GM23338 (cell line): ENCODE data around the gene PSD. TPM values are rescaled to one million over a fixed set of nuclear protein-coding genes. Genes with fewer than 3 reads are reported as not detected.
A peak's percentile ranks its signal among the peaks of the same experiment; 100 is the strongest.

ENCODE experiments used
- ATAC-seq: fragments of 200-7000 bp; cut with Tn5 transposase; 3 replicates; pipeline ENCODE4 v1.9.1; 2020
- DNase-seq: peaks from one replicate; pipeline ENCODE4 v3.0.0-alpha.2; 2015; ENCODE audit warnings: low spot score
- H2AFZ ChIP-seq: fragments of 200-600 bp; sonication (generic); 2 replicates; pipeline ENCODE4 v1.8.0; 2016; ENCODE audit warnings: antibody characterized with exemption, mild to moderate bottlenecking, moderate library complexity
- H3F3A ChIP-seq: fragments of 200-600 bp; sonication (generic); replicated peaks from 2 replicates; pipeline ENCODE4 v1.8.0; 2017; ENCODE audit warnings: antibody characterized with exemption, mixed run types, low read depth
- H3K27ac ChIP-seq: fragments of 200-600 bp; sonication (generic); 2 replicates; pipeline ENCODE4 v1.6.1; 2016; ENCODE audit warnings: low read depth
- H3K27me3 ChIP-seq: fragments of 200-600 bp; sonication (generic); 2 replicates; pipeline ENCODE4 v1.8.0; 2016; ENCODE audit warnings: mild to moderate bottlenecking, mixed run types, moderate library complexity; ENCODE audit not compliant: insufficient read depth
- H3K36me3 ChIP-seq: fragments of 200-600 bp; sonication (generic); 2 replicates; pipeline ENCODE4 v1.8.0; 2016; ENCODE audit warnings: mild to moderate bottlenecking; ENCODE audit not compliant: insufficient read depth
- H3K4me1 ChIP-seq: fragments of 200-600 bp; sonication (generic); 2 replicates; pipeline ENCODE4 v1.8.0; 2016; ENCODE audit warnings: mild to moderate bottlenecking, moderate library complexity; ENCODE audit not compliant: insufficient read depth
- H3K4me2 ChIP-seq: fragments of 200-600 bp; sonication (generic); 2 replicates; pipeline ENCODE4 v1.7.1; 2017; ENCODE audit warnings: mixed run types
- H3K4me3 ChIP-seq: fragments of 200-600 bp; sonication (generic); 2 replicates; pipeline ENCODE4 v1.6.1; 2016; ENCODE audit warnings: mixed run types
- H3K79me2 ChIP-seq: fragments of 200-600 bp; sonication (generic); replicated peaks from 2 replicates; pipeline ENCODE4 v1.8.0; 2017; ENCODE audit warnings: mild to moderate bottlenecking; ENCODE audit not compliant: insufficient read depth
- H3K9me2 ChIP-seq: fragments of 200-600 bp; sonication (generic); 2 replicates; pipeline ENCODE4 v1.8.0; 2017; ENCODE audit not compliant: insufficient read depth
- H4K20me1 ChIP-seq: fragments of 200-600 bp; sonication (generic); replicated peaks from 2 replicates; pipeline ENCODE4 v1.8.0; 2017; ENCODE audit warnings: mild to moderate bottlenecking; ENCODE audit not compliant: insufficient read depth
- H3K27ac Mint-ChIP-seq: 2 replicates; pipeline ENCODE4 v1.8.0; 2020; ENCODE audit warnings: inconsistent platforms, mild to moderate bottlenecking, moderate library complexity, mixed read lengths
- H3K27me3 Mint-ChIP-seq: 3 replicates; pipeline ENCODE4 v1.8.0; 2022; ENCODE audit warnings: low read depth, mild to moderate bottlenecking, moderate library complexity, mixed read lengths, inconsistent platforms; ENCODE audit not compliant: insufficient read depth, poor library complexity
- H3K36me3 Mint-ChIP-seq: 3 replicates; pipeline ENCODE4 v1.8.0; 2021; ENCODE audit warnings: low read depth, mild to moderate bottlenecking, inconsistent platforms, moderate library complexity, mixed read lengths
- H3K4me1 Mint-ChIP-seq: 3 replicates; pipeline ENCODE4 v1.8.0; 2020; ENCODE audit warnings: mild to moderate bottlenecking, inconsistent platforms, mixed read lengths
- H3K4me3 Mint-ChIP-seq: 3 replicates; pipeline ENCODE4 v1.8.0; 2021; ENCODE audit warnings: moderate library complexity, mild to moderate bottlenecking, inconsistent platforms, mixed read lengths
- H3K9me3 Mint-ChIP-seq: 3 replicates; pipeline ENCODE4 v1.8.0; 2020; ENCODE audit warnings: moderate library complexity, mild to moderate bottlenecking, inconsistent platforms, mixed read lengths
- CREB1 ChIP-seq: fragments of 250-450 bp; sonication (Bioruptor Pico); IDR thresholded peaks from 2 replicates; pipeline ENCODE4 v1.5.0; 2020; ENCODE audit warnings: low read depth, mild to moderate bottlenecking, moderate library complexity
- EZH2 ChIP-seq: fragments of 200-600 bp; sonication (generic); IDR thresholded peaks from one replicate; pipeline ENCODE4 v1.8.0; 2017; ENCODE audit warnings: antibody characterized with exemption, mild to moderate bottlenecking, low read depth; ENCODE audit not compliant: unreplicated experiment
- EZH2phosphoT487 ChIP-seq: fragments of 200-600 bp; sonication (generic); IDR thresholded peaks from one replicate; pipeline ENCODE4 v1.8.1; 2018; ENCODE audit warnings: antibody characterized with exemption; ENCODE audit not compliant: unreplicated experiment
- JUNB ChIP-seq: IDR thresholded peaks from one replicate; pipeline ENCODE4 v1.6.1; 2016; ENCODE audit warnings: antibody characterized with exemption; ENCODE audit not compliant: unreplicated experiment
- POLR2AphosphoS5 ChIP-seq: IDR thresholded peaks from 2 replicates; pipeline ENCODE4 v1.6.1; 2016; ENCODE audit warnings: antibody characterized with exemption, low read depth
- STAT1 ChIP-seq: IDR thresholded peaks from one replicate; pipeline ENCODE4 v1.6.1; 2016; ENCODE audit warnings: antibody characterized with exemption; ENCODE audit not compliant: unreplicated experiment
- ZNF114 ChIP-seq: fragments of 250-450 bp; sonication (Bioruptor Pico); IDR thresholded peaks from 2 replicates; pipeline ENCODE4 v1.5.0; 2020; ENCODE audit warnings: mild to moderate bottlenecking, moderate library complexity
- polyA plus RNA-seq: library from polyadenylated mRNA; unstranded; fragments of >200 nt; fragmentation: Nextera tagmentation; extraction: Ambion mirVana; gene quantifications from 2 replicates; pipeline ENCODE4 v1.2.1, GENCODE V29; 2016
- total RNA-seq: library from RNA; depleted of rRNA; stranded (reverse); fragments of >200 nt; shearing (Covaris generic); gene quantifications from 2 replicates; pipeline ENCODE4 v1.2.3, GENCODE V29; 2014
- TF ChIP-seq, protein P1 (sequence below): IDR thresholded peaks from 2 replicates; pipeline ENCODE4 v1.6.1; 2016; ENCODE audit warnings: antibody characterized with exemption
- TF ChIP-seq, protein P2 (sequence below): fragments of 250-450 bp; sonication (Bioruptor Pico); IDR thresholded peaks from 2 replicates; pipeline ENCODE4 v1.5.0; 2020; ENCODE audit warnings: mild to moderate bottlenecking, moderate library complexity
- TF ChIP-seq, protein P3 (sequence below), 2 experiments: fragments of 200-600 bp in 1 of 2; sonication (generic) in 1 of 2; conservative IDR thresholded peaks; 2 replicates each; pipeline versions ENCODE4 v1.5.1 to v1.6.1; 2016 to 2017; ENCODE audit warnings: antibody characterized with exemption in 2 of 2, low read depth in 2 of 2, mild to moderate bottlenecking in 2 of 2, moderate library complexity in 1 of 2

Gene PSD
- total and polyA plus RNA-seq, 2 experiments from 2014 or later = 1.9 to 6.8 TPM

DNA sequence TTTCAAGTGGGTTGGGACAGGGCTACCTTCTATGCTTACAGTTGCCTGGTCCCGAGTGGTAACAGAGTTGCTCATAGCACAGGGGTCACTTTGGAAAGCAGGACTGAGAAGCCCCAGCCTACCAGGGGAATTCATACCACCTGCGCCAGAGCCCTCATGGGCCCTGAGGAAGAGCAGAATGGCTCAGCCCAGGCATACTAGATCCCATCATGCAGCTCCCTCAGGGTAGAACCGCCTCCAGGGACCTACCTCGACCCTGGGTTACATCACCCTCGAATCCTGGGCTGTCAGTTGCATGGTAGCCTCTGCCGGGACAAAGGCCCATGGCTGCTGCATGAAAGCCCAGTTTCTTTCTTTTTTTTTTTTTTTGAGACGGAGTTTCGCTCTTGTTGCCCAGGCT lies 10.9 kb upstream of the PSD start:
- no peak overlapping the region for H3K27ac Mint-ChIP-seq

More for the DNA sequence above, 10.9 kb upstream of the PSD start:
- Histone ChIP-seq H3K79me2 (no peaks in the 10 kb centered on the region; the same call in 1 of the 2 replicates), H3K27ac (no peak overlapping the region), H3K27me3 (peaks cover 18% of the 10 kb centered on the region), H3K4me1 (peaks cover 9% of the 10 kb centered on the region), H2AFZ (no peak overlapping the region), H3K4me3 (no peak overlapping the region), H3K9me2 (no peaks in the 10 kb centered on the region), H3K36me3 (no peaks in the 10 kb centered on the region; the same call in 1 of the 2 replicates), H3K4me2 (no peak overlapping the region), H3F3A (0 out of 2 replicates have a peak, but pooled peaks cover 7% of the 10 kb centered on the region), H4K20me1 (no peaks in the 10 kb centered on the region; the same call in 1 of the 2 replicates)
- Mint-ChIP-seq H3K4me1 (peaks cover 9% of the 10 kb centered on the region), H3K9me3 (no peaks in the 10 kb centered on the region), H3K4me3 (no peak overlapping the region), H3K36me3 (peaks cover 5% of the 10 kb centered on the region; the same call in 1 of the 3 replicates), H3K27me3 (peaks cover 28% of the 10 kb centered on the region)
- no peak for ATAC-seq
- peak; percentile 30 for DNase-seq
- TF ChIP-seq JUNB = no peak
- TF ChIP-seq, protein P1, sequence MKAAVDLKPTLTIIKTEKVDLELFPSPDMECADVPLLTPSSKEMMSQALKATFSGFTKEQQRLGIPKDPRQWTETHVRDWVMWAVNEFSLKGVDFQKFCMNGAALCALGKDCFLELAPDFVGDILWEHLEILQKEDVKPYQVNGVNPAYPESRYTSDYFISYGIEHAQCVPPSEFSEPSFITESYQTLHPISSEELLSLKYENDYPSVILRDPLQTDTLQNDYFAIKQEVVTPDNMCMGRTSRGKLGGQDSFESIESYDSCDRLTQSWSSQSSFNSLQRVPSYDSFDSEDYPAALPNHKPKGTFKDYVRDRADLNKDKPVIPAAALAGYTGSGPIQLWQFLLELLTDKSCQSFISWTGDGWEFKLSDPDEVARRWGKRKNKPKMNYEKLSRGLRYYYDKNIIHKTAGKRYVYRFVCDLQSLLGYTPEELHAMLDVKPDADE = no peak
- TF ChIP-seq CREB1 = no peak
- TF ChIP-seq, protein P2, sequence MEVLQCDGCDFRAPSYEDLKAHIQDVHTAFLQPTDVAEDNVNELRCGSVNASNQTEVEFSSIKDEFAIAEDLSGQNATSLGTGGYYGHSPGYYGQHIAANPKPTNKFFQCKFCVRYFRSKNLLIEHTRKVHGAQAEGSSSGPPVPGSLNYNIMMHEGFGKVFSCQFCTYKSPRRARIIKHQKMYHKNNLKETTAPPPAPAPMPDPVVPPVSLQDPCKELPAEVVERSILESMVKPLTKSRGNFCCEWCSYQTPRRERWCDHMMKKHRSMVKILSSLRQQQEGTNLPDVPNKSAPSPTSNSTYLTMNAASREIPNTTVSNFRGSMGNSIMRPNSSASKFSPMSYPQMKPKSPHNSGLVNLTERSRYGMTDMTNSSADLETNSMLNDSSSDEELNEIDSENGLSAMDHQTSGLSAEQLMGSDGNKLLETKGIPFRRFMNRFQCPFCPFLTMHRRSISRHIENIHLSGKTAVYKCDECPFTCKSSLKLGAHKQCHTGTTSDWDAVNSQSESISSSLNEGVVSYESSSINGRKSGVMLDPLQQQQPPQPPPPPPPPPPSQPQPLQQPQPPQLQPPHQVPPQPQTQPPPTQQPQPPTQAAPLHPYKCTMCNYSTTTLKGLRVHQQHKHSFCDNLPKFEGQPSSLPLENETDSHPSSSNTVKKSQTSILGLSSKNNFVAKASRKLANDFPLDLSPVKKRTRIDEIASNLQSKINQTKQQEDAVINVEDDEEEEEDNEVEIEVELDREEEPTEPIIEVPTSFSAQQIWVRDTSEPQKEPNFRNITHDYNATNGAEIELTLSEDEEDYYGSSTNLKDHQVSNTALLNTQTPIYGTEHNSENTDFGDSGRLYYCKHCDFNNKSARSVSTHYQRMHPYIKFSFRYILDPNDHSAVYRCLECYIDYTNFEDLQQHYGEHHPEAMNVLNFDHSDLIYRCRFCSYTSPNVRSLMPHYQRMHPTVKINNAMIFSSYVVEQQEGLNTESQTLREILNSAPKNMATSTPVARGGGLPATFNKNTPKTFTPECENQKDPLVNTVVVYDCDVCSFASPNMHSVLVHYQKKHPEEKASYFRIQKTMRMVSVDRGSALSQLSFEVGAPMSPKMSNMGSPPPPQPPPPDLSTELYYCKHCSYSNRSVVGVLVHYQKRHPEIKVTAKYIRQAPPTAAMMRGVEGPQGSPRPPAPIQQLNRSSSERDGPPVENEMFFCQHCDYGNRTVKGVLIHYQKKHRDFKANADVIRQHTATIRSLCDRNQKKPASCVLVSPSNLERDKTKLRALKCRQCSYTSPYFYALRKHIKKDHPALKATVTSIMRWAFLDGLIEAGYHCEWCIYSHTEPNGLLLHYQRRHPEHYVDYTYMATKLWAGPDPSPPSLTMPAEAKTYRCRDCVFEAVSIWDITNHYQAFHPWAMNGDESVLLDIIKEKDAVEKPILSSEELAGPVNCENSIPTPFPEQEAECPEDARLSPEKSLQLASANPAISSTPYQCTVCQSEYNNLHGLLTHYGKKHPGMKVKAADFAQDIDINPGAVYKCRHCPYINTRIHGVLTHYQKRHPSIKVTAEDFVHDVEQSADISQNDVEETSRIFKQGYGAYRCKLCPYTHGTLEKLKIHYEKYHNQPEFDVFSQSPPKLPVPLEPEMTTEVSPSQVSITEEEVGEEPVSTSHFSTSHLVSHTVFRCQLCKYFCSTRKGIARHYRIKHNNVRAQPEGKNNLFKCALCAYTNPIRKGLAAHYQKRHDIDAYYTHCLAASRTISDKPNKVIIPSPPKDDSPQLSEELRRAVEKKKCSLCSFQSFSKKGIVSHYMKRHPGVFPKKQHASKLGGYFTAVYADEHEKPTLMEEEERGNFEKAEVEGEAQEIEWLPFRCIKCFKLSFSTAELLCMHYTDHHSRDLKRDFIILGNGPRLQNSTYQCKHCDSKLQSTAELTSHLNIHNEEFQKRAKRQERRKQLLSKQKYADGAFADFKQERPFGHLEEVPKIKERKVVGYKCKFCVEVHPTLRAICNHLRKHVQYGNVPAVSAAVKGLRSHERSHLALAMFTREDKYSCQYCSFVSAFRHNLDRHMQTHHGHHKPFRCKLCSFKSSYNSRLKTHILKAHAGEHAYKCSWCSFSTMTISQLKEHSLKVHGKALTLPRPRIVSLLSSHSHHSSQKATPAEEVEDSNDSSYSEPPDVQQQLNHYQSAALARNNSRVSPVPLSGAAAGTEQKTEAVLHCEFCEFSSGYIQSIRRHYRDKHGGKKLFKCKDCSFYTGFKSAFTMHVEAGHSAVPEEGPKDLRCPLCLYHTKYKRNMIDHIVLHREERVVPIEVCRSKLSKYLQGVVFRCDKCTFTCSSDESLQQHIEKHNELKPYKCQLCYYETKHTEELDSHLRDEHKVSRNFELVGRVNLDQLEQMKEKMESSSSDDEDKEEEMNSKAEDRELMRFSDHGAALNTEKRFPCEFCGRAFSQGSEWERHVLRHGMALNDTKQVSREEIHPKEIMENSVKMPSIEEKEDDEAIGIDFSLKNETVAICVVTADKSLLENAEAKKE = no peak
- TF ChIP-seq EZH2 = no peak
- TF ChIP-seq, protein P3, sequence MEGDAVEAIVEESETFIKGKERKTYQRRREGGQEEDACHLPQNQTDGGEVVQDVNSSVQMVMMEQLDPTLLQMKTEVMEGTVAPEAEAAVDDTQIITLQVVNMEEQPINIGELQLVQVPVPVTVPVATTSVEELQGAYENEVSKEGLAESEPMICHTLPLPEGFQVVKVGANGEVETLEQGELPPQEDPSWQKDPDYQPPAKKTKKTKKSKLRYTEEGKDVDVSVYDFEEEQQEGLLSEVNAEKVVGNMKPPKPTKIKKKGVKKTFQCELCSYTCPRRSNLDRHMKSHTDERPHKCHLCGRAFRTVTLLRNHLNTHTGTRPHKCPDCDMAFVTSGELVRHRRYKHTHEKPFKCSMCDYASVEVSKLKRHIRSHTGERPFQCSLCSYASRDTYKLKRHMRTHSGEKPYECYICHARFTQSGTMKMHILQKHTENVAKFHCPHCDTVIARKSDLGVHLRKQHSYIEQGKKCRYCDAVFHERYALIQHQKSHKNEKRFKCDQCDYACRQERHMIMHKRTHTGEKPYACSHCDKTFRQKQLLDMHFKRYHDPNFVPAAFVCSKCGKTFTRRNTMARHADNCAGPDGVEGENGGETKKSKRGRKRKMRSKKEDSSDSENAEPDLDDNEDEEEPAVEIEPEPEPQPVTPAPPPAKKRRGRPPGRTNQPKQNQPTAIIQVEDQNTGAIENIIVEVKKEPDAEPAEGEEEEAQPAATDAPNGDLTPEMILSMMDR (conservative IDR thresholded peaks at IDR 0.05; ENCODE audit: low read depth in 2 of 2) = no peak
- TF ChIP-seq STAT1 = no peak
- no peak for TF ChIP-seq POLR2AphosphoS5
- no peak for TF ChIP-seq EZH2phosphoT487
- no peak for TF ChIP-seq ZNF114
